Mesenchymal stem cell (in vitro differentiated cells and primary cell): Measurements from ENCODE around the gene UTF1.

Experiments
- DNase-seq: peaks from one replicate; pipeline ENCODE4 v3.0.0-alpha.2; 2013
- H2AFZ ChIP-seq: one replicate; pipeline ENCODE4 v1.6.1; 2013; ENCODE audit warnings: low read depth, mild to moderate bottlenecking, control low read depth, inconsistent platforms, low read length, moderate library complexity
- H2AK5ac ChIP-seq: 2 replicates; pipeline ENCODE4 v1.6.1; 2013; ENCODE audit warnings: low read length, moderate library complexity, mild to moderate bottlenecking, inconsistent platforms; ENCODE audit not compliant: severe bottlenecking
- H2BK120ac ChIP-seq: one replicate; pipeline ENCODE4 v1.6.1; 2013; ENCODE audit warnings: low read depth, mild to moderate bottlenecking, inconsistent platforms, low read length, moderate library complexity
- H2BK12ac ChIP-seq, 2 experiments: one replicate each; pipeline ENCODE4 v1.6.1; 2013; ENCODE audit warnings: inconsistent platforms in 2 of 2, low read length in 2 of 2, mild to moderate bottlenecking in 2 of 2, moderate library complexity in 2 of 2, control low read depth in 1 of 2
- H2BK15ac ChIP-seq: one replicate; pipeline ENCODE4 v1.6.1; 2013; ENCODE audit warnings: mild to moderate bottlenecking, low read depth, inconsistent platforms; ENCODE audit not compliant: poor library complexity, severe bottlenecking
- H2BK5ac ChIP-seq: 2 replicates; pipeline ENCODE4 v1.6.1; 2013; ENCODE audit warnings: low read depth, mild to moderate bottlenecking, low read length, control low read depth, inconsistent platforms; ENCODE audit not compliant: poor library complexity, severe bottlenecking
- H3K14ac ChIP-seq, 2 experiments: one replicate each; pipeline ENCODE4 v1.6.1; 2013; ENCODE audit warnings: inconsistent platforms in 2 of 2, low read length in 2 of 2, control low read depth in 1 of 2, mild to moderate bottlenecking in 1 of 2, moderate library complexity in 1 of 2
- H3K18ac ChIP-seq, 2 experiments: one replicate each; pipeline ENCODE4 v1.6.1; 2013; ENCODE audit warnings: inconsistent platforms in 2 of 2, low read length in 2 of 2, control low read depth in 1 of 2, low read depth in 1 of 2, mild to moderate bottlenecking in 1 of 2
- H3K23ac ChIP-seq, 2 experiments: one replicate each; pipeline ENCODE4 v1.6.1; 2013; ENCODE audit warnings: inconsistent platforms in 2 of 2, low read length in 2 of 2, mild to moderate bottlenecking in 2 of 2, moderate library complexity in 2 of 2, control low read depth in 1 of 2
- H3K27ac ChIP-seq: 2 replicates; pipeline ENCODE4 v1.5.1; 2013; ENCODE audit warnings: mild to moderate bottlenecking, moderate library complexity, low read length, control low read depth, inconsistent platforms; ENCODE audit not compliant: poor library complexity, severe bottlenecking
- H3K27me3 ChIP-seq, 2 experiments: 2 replicates each; pipeline versions ENCODE4 v1.6.1 to v1.7.0; 2013; ENCODE audit warnings: low read length in 2 of 2, mild to moderate bottlenecking in 2 of 2, moderate library complexity in 2 of 2, control low read depth in 1 of 2, inconsistent platforms in 1 of 2; ENCODE audit not compliant: control insufficient read depth in 1 of 2, insufficient read depth in 1 of 2
- H3K36me3 ChIP-seq, 2 experiments: 2 replicates each; pipeline versions ENCODE4 v1.6.1 to v1.7.0; 2013; ENCODE audit warnings: low read length in 2 of 2, control low read depth in 1 of 2, inconsistent platforms in 1 of 2, low read depth in 1 of 2, mild to moderate bottlenecking in 1 of 2; ENCODE audit not compliant: insufficient read depth in 2 of 2, control insufficient read depth in 1 of 2
- H3K4ac ChIP-seq, 2 experiments: one replicate each; pipeline ENCODE4 v1.6.1; 2013; ENCODE audit warnings: inconsistent platforms in 2 of 2, low read length in 2 of 2, mild to moderate bottlenecking in 2 of 2, moderate library complexity in 2 of 2, control low read depth in 1 of 2, low read depth in 1 of 2
- H3K4me1 ChIP-seq: 2 replicates; pipeline ENCODE4 v1.6.1; 2013; ENCODE audit warnings: low read depth, low read length, control low read depth; ENCODE audit not compliant: control insufficient read depth, insufficient read depth
- H3K4me2 ChIP-seq: 2 replicates; pipeline ENCODE4 v1.6.1; 2013; ENCODE audit warnings: low read length, mild to moderate bottlenecking, inconsistent platforms; ENCODE audit not compliant: poor library complexity, severe bottlenecking
- H3K4me3 ChIP-seq, 2 experiments: 2 replicates each; pipeline versions ENCODE4 v1.5.1 to v1.7.0; 2013; ENCODE audit warnings: low read length in 2 of 2, mild to moderate bottlenecking in 2 of 2, control low read depth in 1 of 2, low read depth in 1 of 2; ENCODE audit not compliant: insufficient read depth in 1 of 2
- H3K79me1 ChIP-seq: replicated peaks from 2 replicates; pipeline ENCODE4 v1.6.1; 2013; ENCODE audit warnings: mild to moderate bottlenecking, control low read depth, low read length, inconsistent platforms; ENCODE audit not compliant: poor library complexity, severe bottlenecking
- H3K9ac ChIP-seq: 2 replicates; pipeline ENCODE4 v1.7.0; 2013; ENCODE audit warnings: mild to moderate bottlenecking, low read length, moderate library complexity
- H3K9me3 ChIP-seq: 2 replicates; pipeline ENCODE4 v1.7.0; 2013; ENCODE audit warnings: mild to moderate bottlenecking, low read length; ENCODE audit not compliant: control insufficient read depth
- H4K8ac ChIP-seq: one replicate; pipeline ENCODE4 v1.6.1; 2013; ENCODE audit warnings: inconsistent platforms, mild to moderate bottlenecking, low read length, moderate library complexity
- H4K91ac ChIP-seq: one replicate; pipeline ENCODE4 v1.6.1; 2013; ENCODE audit warnings: mild to moderate bottlenecking, low read length, inconsistent platforms
- WGBS: methylation state at CpG from one replicate; pipeline ENCODE4 v1.1.7; 2013; ENCODE audit warnings: mixed read lengths; 5-methylcytosine and 5-hydroxymethylcytosine counted together

UTF1 gene

DNA sequence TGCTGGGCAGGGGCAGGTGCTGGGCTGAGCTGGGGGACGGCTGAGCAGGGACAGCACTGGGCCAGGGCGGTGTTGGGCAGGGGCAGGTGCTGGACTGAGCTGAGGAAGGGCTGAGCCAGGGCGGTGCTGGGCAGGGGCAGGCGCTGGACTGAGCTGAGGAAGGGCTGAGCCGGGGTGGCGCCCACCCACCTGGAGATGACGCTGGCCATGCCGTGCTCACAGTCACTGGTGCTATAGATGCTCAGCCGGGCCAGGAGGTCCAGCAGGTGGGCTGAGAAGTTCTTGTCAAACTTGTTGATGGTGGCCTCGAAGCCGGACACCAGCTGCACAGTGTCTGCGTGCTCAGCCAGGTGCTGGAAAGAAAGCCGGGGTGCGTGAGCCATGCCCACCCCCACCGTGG, 51.1 kb downstream of the UTF1 start:
- H3K9me3 ChIP-seq, result no peaks in the 10 kb centered on the region
- H3K4me2 ChIP-seq, result no peak overlapping the region
- no peak overlapping the region for H2BK120ac ChIP-seq
- H3K4ac ChIP-seq, result no peak overlapping the region
- H3K23ac ChIP-seq, result no peak overlapping the region
- H3K4me3 ChIP-seq, result no peak overlapping the region
- H2BK15ac ChIP-seq, result no peak overlapping the region
- peaks cover 21% of the 10 kb centered on the region for H3K79me1 ChIP-seq
- no peak overlapping the region for H4K91ac ChIP-seq
- no peak overlapping the region for H3K27ac ChIP-seq
- DNase-seq, result no peak
- peaks cover 0 to 9% of the 10 kb centered on the region in 2 experiments for H3K27me3 ChIP-seq
- no peak overlapping the region for H3K18ac ChIP-seq
- H2AFZ ChIP-seq, result no peak overlapping the region
- H2BK5ac ChIP-seq, result no peak overlapping the region
- no peak overlapping the region for H2AK5ac ChIP-seq
- no peak overlapping the region for H3K9ac ChIP-seq
- H3K36me3 ChIP-seq, result peaks cover 73 to 75% of the 10 kb centered on the region in 2 experiments
- H3K4me1 ChIP-seq, result peaks cover 44% of the 10 kb centered on the region
- H4K8ac ChIP-seq, result no peak overlapping the region
- WGBS, result 95% methylated on average over 11 of the region's 15 CpGs
- H2BK12ac ChIP-seq, result no peak overlapping the region
- no peak overlapping the region for H3K14ac ChIP-seq
